ENCODE data around the gene SNORC. TPM values are rescaled to one million over a fixed set of nuclear protein-coding genes. Genes with fewer than 3 reads are reported as not detected.

The SNORC gene
- total and polyA plus RNA-seq, 2 of the 13 experiments (the other 11 are each of a cell fraction or from before 2014, with no cell fraction given) = 59.1 to 86.1 TPM

- H3K27me3 ChIP-seq (ENCODE audit: control insufficient read depth in 1 of 2, insufficient read depth in 2 of 2, low read length in 2 of 2) = no peaks in the 10 kb centered on the region
- H3K79me2 ChIP-seq (ENCODE audit: insufficient read depth, low read length) = peaks cover 80% of the 10 kb centered on the region
- peak overlapping the region in 1 of 3 experiments; percentile 20; a peak in 2 of 6 replicates for H3K4me3 ChIP-seq (replicated peaks in 1 of 3; ENCODE audit: insufficient read depth in 1 of 3, low read depth in 2 of 3, low read length in 3 of 3)
- BruUV-seq (replicated peaks) = TSS peak; percentile 49
- peak overlapping the region; percentile 92 for H3K9ac ChIP-seq (ENCODE audit: insufficient read depth, low read depth, low read length)
- no peaks in the 10 kb centered on the region for H4K20me1 ChIP-seq (ENCODE audit: insufficient read depth, low read length)
- POLR2A ChIA-PET = interaction anchor here (0.8 to 8.6 kb wide), 4 partner anchors 17 to 187 kb away, joined by 3 to 297 read pairs (median 6); partner anchors contain the start of genes INPP5D and NGEF
- in situ Hi-C loops (cut with HindIII; ENCODE audit: extremely low pct_ligation_motif_present, low pct_unique_long_range_greater_than_20kb) (no loop called here), intact Hi-C loops (cut with micrococcal nuclease; ENCODE audit: unreplicated experiment) (no loop called here)
- no peaks in the 10 kb centered on the region for H3K9me3 ChIP-seq (ENCODE audit: low read length)
- H3K4me2 ChIP-seq (ENCODE audit: low read depth, low read length) = peak overlapping the region; percentile 79
- peak; percentile 93 for FAIRE-seq
- H3K27ac ChIP-seq (ENCODE audit: extremely low read length, insufficient read depth, low read length) = peak overlapping the region; percentile 94
- H3K36me3 ChIP-seq (replicated peaks in 1 of 2; ENCODE audit: control insufficient read depth in 1 of 2, insufficient read depth in 2 of 2, low read length in 2 of 2) = peaks cover 0 to 19% of the 10 kb centered on the region in 2 experiments; a peak in 3 of 5 replicates
- CTCF ChIA-PET (ENCODE audit: low intra/inter-chr PET ratio, low total read pairs) = no interaction called here
- peaks cover 89% of the 10 kb centered on the region for H3K4me1 ChIP-seq (ENCODE audit: insufficient read depth, low read length)
- DNase-seq (ENCODE audit: low spot score) = peak; percentile 77
- peak; percentile 6; the same call in 1 of the 3 replicates for ATAC-seq
- 38% methylated on average over 6 of the region's 6 CpGs for WGBS (ENCODE audit: low lambda C conversion rate)
- no peak overlapping the region for H2AFZ ChIP-seq (ENCODE audit: low read length)
- TF ChIP-seq KAT7 (CRISPR knock-in tag; IDR thresholded peaks at IDR 0.05; ENCODE audit: borderline replicate concordance) (peak; percentile 52; the same call in 1 of the 2 replicates), PAF1 (CRISPR knock-in tag; IDR thresholded peaks at IDR 0.05) (no peak), ATF6 (CRISPR knock-in tag; conservative IDR thresholded peaks at IDR 0.05) (no peak), ZHX1 (CRISPR knock-in tag; IDR thresholded peaks at IDR 0.05; ENCODE audit: low read depth) (no peak)
- TF ChIP-seq, protein P1, sequence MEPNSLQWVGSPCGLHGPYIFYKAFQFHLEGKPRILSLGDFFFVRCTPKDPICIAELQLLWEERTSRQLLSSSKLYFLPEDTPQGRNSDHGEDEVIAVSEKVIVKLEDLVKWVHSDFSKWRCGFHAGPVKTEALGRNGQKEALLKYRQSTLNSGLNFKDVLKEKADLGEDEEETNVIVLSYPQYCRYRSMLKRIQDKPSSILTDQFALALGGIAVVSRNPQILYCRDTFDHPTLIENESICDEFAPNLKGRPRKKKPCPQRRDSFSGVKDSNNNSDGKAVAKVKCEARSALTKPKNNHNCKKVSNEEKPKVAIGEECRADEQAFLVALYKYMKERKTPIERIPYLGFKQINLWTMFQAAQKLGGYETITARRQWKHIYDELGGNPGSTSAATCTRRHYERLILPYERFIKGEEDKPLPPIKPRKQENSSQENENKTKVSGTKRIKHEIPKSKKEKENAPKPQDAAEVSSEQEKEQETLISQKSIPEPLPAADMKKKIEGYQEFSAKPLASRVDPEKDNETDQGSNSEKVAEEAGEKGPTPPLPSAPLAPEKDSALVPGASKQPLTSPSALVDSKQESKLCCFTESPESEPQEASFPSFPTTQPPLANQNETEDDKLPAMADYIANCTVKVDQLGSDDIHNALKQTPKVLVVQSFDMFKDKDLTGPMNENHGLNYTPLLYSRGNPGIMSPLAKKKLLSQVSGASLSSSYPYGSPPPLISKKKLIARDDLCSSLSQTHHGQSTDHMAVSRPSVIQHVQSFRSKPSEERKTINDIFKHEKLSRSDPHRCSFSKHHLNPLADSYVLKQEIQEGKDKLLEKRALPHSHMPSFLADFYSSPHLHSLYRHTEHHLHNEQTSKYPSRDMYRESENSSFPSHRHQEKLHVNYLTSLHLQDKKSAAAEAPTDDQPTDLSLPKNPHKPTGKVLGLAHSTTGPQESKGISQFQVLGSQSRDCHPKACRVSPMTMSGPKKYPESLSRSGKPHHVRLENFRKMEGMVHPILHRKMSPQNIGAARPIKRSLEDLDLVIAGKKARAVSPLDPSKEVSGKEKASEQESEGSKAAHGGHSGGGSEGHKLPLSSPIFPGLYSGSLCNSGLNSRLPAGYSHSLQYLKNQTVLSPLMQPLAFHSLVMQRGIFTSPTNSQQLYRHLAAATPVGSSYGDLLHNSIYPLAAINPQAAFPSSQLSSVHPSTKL (CRISPR knock-in tag; IDR thresholded peaks at IDR 0.05) = peak; percentile 34; the same call in 1 of the 2 replicates
- TF ChIP-seq, protein P2, sequence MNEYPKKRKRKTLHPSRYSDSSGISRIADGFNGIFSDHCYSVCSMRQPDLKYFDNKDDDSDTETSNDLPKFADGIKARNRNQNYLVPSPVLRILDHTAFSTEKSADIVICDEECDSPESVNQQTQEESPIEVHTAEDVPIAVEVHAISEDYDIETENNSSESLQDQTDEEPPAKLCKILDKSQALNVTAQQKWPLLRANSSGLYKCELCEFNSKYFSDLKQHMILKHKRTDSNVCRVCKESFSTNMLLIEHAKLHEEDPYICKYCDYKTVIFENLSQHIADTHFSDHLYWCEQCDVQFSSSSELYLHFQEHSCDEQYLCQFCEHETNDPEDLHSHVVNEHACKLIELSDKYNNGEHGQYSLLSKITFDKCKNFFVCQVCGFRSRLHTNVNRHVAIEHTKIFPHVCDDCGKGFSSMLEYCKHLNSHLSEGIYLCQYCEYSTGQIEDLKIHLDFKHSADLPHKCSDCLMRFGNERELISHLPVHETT (CRISPR knock-in tag; conservative IDR thresholded peaks at IDR 0.05) = no peak
- TF ChIP-seq, protein P3, sequence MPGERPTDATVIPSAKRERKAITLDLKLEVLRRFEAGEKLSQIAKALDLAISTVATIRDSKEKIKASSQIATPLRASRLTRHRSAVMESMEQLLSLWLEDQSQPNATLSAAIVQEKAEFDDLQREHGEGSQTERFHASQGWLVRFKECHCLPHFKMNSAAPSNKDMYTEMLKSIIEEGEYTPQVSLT (CRISPR knock-in tag; IDR thresholded peaks at IDR 0.05; ENCODE audit: borderline replicate concordance, low read depth) = no peak
- TF ChIP-seq, protein P4, sequence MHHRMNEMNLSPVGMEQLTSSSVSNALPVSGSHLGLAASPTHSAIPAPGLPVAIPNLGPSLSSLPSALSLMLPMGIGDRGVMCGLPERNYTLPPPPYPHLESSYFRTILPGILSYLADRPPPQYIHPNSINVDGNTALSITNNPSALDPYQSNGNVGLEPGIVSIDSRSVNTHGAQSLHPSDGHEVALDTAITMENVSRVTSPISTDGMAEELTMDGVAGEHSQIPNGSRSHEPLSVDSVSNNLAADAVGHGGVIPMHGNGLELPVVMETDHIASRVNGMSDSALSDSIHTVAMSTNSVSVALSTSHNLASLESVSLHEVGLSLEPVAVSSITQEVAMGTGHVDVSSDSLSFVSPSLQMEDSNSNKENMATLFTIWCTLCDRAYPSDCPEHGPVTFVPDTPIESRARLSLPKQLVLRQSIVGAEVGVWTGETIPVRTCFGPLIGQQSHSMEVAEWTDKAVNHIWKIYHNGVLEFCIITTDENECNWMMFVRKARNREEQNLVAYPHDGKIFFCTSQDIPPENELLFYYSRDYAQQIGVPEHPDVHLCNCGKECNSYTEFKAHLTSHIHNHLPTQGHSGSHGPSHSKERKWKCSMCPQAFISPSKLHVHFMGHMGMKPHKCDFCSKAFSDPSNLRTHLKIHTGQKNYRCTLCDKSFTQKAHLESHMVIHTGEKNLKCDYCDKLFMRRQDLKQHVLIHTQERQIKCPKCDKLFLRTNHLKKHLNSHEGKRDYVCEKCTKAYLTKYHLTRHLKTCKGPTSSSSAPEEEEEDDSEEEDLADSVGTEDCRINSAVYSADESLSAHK (CRISPR knock-in tag; IDR thresholded peaks at IDR 0.05; ENCODE audit: borderline replicate concordance) = no peak
Observed at GRCh38 chr2:232873909-232874641, 4.0 kb downstream of the SNORC start.
